Frontal cortex (tissue), 4 donors: ENCODE results near the gene HTRA3. TPM values are rescaled to one million over a fixed set of nuclear protein-coding genes. Genes with fewer than 3 reads are reported as not detected.
A peak's percentile ranks its signal among the peaks of the same experiment; 100 is the strongest.

Experiments used
- DNase-seq, 2 donors: peaks; one replicate each; pipeline ENCODE4 v3.0.0; 2012; ENCODE audit warnings: low spot score in 2 of 2
- FAIRE-seq: peaks from 2 replicates; lab custom pipeline; 2012; peaks lifted over from hg19 to GRCh38; lab: Jason Lieb, UNC
- total RNA-seq: library from RNA; depleted of rRNA; stranded (reverse); fragments of >200 nt; gene quantifications from one replicate; pipeline ENCODE4 v1.2.3, GENCODE V29; 2014
- donor health status: control.
- donor health status: control.
- donor health status: control.

Gene HTRA3
- total RNA-seq, 1 donor from 2014 or later, result 0.82 TPM

DNA sequence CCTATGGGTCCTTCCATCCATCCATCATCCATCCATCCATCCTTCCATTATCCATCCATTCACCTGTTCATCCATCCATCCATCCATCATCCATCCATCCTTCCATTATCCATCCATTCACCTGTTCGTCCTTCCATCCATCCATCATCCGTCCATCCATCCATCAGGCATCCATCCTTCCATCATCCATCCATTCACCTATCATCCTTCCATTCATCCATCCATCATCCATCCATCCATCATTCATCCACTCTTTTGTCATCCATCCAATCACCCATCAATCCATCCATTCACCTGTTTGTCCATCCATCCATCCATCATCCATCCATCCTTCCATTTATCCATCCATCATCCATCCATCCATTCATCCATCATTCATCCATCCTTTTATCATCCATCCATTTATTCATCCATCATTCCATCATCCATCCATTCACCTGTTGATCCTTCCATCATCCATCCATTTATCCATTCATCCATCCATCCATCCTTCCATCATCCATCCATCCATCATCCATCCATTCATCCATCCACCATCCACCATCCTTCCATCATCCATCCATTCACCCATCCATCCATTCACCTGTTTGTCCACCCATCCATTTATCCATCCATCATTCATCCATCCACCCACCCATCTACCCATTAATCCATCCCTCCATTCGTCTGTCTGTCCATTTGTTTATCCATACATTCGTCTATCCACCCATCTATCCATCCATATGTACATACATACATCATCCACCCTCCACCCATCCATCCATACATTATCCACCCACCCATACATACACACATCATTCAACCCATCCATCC lies 35.7 kb upstream of the HTRA3 start:
- no peak for DNase-seq

DNA sequence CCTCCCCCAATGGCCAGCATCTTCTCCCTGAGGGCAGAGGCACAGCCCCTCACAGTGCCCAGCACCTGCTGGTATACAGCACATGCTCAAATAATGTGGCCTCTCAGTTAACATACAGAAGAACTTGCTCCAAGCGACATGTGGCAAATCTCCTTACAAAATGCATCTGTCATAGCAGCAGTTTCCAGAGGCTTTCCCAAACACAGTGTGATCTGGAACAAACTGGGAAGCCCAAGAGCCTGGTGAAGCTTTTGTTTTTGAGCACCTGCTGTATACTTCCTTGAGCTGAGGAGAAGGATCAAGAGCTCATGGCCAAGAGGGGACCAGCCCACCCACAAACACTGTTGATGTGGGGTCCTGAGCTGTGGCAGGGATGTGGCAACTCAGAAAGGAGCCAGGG lies 34.8 kb upstream of the HTRA3 start:
- DNase-seq, result no peak
- no peak for FAIRE-seq

More for the DNA sequence above, 35.7 kb upstream of the HTRA3 start:
- no peak for FAIRE-seq

DNA sequence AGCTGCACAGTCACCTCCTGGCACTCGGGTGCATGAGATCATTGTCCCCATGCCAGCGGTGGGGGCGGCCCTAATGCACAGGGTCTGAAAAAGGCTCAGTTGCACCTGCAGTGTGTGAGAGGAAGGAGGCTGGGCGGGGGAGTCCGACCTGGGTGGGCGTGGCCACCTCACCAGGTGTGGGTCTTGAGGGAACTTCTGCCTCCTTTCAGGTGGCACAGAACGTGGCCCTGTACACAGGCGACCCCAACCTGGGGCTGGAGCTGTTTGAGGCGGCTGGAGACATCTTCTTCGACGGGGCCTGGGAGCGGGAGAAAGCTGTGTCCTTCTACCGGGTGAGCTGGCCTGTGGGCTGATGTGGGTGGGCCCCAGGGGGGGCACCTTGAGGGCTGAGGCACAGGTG lies 34.3 kb upstream of the HTRA3 start:
- no peak for DNase-seq
- FAIRE-seq, result no peak

DNA sequence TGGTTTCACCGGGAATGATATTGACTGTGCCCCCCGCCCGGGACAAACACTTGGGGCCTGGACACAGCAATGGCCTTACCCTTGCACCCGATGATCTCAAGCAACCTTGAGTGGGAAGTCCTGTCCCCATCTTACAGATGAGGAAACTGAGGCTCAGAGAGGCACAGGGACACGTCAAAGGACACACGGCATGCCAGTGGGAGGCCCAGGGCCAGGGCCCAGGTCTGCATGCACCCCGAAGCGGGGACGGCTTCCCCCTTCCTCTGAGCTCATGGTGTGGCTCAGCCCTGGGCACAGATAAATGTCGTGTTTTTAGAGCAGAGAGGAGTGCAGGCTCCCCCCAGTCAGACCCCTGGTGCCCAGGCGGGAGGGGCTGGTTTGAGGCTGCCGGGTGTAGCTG lies 33.9 kb upstream of the HTRA3 start:
- no peak for FAIRE-seq
- no peak for DNase-seq

DNA sequence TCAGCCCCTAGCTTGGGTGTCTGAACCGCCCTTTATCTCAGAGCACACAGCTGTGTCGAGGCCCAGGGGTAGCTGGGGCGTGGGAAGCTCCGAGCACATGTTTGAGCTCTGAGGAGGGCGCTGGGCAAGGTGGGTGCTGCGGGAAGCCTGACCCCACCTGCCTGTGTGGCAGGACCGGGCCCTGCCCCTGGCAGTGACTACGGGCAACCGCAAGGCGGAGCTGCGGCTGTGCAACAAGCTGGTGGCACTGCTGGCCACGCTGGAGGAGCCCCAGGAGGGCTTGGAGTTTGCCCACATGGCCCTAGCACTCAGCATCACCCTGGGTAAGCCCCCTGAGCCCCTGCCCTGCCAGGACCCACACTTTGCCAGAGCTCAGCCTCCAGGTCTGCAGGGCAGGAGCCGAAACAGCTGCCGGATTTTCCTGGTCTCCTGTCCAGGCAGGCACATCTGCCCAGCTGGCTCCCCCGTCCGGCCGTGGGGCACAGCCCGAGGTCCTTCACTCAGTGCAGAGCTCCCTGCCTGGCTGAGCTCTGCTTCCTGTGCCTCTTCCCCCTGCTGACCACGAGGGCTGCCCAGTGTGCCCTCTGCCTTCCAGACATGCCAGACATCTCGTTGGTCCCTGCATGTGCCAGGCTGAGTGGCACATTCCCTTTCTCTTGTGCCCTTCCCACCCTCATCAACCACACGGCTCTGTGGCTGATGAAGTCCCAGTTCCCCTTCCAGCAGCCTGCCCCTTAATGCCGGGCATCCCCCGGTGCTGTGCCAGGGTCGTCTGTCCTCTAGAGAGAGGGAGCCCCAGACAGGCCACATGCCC lies 33.2 kb upstream of the HTRA3 start:
- DNase-seq (no peak), FAIRE-seq (no peak)

DNA sequence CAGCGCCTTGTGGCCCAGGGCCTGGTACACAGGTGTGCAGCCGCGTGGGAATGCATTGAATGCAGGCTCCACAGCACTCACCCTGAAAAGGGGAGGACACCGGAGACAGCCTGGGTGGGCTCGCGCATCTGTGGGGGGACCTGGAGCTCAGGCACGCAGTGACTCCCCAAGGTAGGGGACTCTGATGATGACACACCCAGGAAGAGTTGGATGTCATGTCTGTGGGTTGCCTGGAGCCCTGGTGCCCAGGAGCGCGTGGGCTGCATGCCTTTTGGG lies 32.7 kb upstream of the HTRA3 start:
- FAIRE-seq (no peak), DNase-seq (no peak)

DNA sequence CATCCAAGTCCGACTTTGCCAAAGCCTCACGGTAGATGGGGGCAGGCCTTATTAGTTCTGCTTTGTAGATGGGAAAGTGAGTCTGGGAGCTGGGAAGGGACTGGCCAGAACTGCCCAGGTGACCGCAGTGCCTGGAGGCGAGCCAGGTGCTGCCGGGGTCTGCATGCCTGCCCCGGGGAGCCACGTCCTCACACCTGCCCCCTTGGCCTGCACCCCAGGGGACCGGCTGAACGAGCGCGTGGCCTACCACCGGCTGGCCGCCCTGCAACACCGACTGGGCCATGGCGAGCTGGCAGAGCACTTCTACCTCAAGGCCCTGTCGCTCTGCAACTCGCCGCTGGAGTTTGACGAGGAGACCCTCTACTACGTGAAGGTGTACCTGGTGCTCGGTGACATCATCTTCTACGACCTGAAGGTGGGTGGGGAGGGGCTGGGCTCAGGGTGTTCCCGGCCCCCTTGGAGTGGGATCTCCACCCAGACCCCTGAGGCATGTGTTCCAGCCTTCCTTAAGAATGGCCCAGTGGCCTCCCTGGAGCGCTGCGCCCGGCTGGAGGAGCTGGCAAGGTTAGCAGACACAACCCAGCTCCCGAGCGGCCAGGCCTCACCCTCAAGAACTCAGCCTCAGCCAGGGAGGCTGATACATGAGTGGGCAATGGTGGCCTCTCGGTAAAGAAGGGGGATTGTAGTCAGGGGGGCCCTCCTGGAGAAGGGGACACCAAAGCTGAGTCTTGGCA lies 32.1 kb upstream of the HTRA3 start:
- no peak for FAIRE-seq
- DNase-seq, result no peak

DNA sequence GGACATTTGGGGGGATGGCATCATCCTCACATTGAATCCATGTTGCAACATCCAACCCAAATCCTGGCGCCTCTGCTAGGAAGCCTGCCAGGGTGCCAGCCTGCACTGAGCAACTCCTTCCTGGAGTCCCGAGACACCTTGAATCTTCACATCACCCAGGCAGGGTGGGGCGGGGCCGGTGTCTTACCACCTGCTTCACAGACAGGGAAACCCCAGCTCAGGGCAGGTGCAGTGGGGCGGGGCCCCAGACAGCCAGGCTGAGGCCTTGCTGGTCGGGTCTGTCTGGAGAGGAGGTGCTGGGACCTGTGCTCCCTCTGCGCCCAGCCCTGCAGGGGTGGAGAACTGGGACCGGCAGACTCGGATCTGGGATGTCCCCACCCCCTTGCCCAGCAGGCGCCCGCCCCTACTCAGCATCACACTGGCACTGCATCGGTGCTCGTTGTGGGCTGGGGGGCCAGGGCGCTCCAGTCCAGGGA lies 31.5 kb upstream of the HTRA3 start:
- DNase-seq, result no peak
- no peak for FAIRE-seq

DNA sequence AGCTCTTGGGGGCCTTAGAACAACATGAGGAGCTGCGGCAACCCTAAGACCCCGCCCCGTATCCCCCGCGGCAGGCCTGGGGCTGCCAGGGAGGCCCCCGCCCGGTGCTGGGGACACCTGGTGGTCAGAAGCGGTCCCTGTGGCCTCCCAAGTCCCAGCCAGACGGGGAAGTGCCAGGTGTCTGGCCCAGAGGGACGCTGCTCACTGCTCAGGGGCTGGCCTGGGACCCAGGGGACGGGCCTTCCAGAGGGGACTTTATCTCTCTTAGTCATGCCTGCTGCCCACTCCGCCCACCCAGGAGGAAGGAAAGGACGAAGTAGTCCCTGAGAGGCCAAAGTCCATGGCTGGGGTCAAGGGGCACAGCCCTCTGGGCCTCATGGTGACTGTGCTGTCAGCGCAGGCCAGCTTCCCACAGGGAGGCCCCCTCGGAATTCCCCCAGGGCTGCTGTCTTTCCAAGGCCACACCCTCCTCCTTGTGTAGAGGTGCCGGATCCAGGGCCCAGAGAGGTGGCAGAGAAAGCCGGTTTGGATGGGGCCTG lies 31.0 kb upstream of the HTRA3 start:
- FAIRE-seq, result no peak
- no peak for DNase-seq

DNA sequence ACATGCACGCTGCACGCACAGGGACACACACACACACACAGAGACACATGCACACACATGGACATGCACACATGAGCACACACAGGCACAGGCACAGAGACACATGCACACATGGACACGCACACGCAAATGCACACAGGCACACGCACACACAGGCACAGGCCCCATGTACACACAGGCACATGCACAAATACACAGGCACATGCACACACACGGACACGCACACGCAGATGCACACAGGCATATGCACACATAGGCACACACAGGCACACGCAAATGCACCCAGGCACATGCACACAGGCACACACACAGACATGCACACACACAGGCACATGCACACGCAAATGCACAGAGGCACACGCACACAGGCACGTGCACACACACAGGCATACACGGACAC lies 30.3 kb upstream of the HTRA3 start:
- FAIRE-seq, result no peak
- no peak for DNase-seq

DNA sequence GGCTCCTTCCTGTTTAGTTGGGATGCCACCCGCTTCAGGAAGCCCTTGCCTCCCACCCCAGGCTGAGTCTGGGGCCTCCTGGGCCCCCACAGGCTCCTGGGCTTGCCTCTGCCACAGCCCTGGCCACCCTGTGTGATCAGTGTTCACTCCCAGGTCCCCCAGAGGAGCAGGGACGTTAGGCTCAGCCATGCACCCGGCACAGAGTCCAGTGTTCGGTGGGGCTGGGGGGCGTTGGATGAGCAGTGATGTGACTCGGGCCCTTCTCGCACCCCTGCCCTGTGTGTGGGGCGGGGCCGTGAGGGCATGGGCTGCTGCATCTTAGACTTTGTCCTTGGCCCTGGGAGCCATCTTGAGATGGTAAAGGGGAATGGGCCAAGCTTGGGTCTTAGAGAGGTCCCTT lies 29.9 kb upstream of the HTRA3 start:
- DNase-seq (no peak), FAIRE-seq (no peak)

DNA sequence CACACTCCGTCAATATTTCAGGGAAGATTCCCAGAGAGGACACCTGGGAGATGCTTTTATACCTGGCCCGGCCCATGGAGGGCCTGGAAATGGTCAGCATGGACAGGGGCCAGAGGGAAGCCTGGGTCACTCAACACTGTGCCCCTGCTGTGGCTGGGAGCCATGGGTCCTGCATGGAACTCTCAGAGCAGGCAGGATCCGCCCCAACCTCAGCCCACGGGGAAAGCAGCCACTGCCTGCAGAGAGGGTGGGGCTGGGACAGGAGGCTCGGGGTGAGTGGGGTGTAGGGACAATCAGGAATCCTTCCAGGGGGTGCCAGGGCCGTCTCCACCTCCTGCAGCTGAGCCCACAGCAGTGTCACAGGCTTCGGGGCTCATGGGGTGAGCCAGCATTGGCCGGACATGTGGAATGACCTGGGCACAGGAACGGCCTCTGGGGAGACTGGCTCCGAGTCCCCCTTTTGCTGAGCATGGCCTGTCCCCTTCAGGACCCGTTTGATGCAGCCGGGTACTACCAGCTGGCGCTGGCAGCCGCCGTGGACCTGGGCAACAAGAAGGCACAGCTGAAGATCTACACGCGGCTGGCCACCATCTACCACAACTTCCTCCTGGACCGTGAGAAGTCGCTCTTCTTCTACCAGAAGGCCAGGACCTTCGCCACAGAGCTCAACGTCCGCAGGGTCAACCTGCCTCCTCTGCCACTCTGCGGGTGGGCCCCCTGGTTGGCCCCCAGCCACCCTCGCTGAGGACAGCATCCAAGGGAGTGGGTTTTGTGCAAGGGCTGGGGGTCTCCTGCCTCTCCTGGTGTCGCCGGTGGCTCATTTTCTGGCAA lies 29.1 kb upstream of the HTRA3 start:
- FAIRE-seq (no peak), DNase-seq (no peak)

DNA sequence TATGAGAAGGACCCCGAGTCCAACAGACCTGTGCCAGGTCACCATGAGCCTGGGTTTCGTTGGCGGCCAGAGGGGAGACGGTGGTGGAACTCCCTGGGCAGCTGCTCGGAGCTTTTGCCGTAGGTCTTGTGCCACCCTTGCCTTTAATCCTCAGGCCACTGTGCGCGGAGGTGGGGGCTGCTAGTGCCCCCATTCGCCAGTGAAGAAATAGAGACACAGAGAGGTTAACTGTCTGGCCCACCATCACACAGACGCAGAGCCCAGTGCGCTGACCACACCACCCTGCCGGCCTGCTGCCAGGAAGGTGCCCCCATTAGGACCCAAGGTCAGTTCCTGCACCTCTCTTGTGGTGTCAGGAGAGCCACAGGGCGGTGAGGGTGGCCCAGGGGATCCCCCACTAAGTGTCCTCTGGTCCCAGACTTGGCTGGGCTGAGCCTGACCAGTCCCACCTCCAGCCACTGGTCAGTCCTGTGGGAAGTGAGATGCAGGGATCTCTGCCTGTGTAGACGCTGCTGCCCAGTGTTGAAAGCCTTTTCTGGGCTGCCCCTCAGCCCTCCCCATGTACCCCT lies 28.3 kb upstream of the HTRA3 start:
- no peak for DNase-seq
- FAIRE-seq, result no peak

DNA sequence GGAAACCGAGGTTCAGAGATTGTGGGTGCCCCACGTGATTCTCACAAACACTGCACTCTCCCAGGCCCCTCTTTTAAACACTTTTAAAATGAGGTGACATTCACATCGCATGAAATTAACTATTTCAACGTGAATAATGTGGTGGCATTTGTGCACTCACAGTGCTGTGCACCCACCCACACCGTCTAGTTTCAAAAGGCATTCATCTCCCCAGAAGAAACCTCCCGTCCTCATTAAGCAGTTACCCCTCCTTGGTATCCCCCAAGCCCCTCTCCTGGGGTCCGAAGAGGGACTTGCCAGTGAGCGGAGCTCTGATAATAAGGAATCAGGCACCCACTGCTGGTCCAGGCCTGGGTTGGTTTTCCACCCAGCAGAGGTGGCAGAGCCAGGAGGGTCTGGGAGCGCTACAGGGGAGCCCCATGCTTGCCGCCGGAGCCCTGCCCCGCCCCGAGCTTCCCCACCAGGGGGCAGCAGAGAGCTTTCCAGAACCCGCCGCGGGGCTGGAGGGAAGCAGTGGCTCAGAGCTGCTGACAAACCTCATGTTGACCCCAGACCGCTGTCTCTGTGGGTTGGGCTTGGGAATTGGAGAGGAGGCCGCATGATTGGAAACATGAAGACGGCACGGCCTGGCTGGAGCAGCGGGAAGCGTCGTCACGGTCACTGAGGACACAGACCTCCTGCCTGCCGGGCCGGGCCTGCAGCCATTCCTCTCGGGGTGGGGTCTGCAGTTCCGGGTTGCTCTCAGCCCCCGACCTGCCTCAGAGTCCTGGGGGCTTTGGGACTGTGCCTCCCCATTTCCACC lies 27.5 kb upstream of the HTRA3 start:
- FAIRE-seq (no peak), DNase-seq (peak; percentile 87 to 97)

DNA sequence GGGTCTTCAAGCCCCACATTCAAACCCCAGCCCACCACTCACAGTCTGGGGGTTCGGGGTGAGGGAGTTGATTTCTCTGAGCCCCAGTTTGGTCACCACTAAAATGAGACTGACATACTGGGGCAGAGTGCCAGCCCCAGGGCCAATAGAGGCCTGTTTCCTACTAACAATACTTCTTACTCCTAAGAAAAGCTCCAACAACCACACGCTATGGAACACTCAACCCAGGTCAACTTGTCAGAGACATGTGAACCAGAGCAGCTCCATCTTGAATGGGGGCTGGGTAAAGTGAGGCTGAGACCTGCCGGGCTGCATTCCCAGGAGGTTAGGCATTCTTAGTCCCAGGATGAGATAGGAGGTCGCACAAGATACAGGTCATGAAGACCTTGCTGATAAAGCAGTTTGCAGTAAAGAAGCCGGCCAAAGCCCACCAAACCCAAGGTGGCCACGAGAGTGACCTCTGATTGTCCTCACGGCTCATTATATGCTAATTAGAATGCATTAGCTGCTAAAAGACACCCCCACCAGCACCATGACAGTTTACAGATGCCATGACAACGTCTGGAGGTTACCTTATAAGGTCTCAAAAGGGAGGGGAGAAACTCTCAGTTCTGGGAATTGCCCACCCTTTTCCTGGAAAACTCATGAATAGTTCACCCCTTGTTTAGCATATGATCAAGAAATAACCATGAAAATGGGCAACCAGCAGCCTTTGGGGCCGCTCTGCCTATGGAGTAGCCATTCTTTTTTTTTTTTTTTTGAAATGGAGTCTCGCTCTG lies 26.6 kb upstream of the HTRA3 start:
- FAIRE-seq, result no peak
- DNase-seq, result no peak

DNA sequence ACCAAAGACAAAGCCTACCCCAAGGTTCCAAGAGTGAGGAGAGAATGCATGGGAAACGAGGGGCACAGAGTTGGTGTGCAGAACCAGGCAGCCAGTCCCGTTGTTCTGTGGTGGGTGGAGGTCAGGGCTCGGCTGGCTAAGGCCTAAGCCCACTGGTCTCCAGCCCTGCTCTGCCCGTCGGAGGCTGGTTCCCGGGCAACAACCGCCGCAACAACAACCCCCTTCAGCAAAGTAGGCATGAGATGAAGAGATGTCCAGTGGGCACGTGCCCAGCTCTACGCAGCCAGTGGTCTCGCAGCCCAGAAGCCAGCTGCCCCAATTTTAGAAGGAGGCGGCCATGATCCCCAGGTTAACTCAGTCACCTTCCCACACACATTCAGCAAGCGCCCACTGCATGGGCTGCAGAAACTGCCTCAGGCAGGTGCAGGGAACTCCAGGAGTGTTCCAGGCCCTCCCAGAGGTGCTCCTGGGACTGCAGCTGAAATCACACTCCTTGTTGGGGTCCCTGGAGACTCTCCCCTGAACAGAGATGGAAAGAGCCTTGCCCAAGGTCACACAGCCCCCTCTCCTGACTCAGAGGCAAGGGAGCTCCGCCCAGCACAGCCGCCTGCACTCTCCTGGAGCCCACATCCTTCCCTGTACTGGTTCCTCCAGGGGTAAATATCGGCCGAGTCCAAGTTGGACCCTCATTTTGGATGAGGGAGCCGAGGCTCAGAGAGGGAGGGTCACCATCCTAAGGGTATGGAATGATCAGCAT lies 25.4 kb upstream of the HTRA3 start:
- DNase-seq, result no peak
- no peak for FAIRE-seq

DNA sequence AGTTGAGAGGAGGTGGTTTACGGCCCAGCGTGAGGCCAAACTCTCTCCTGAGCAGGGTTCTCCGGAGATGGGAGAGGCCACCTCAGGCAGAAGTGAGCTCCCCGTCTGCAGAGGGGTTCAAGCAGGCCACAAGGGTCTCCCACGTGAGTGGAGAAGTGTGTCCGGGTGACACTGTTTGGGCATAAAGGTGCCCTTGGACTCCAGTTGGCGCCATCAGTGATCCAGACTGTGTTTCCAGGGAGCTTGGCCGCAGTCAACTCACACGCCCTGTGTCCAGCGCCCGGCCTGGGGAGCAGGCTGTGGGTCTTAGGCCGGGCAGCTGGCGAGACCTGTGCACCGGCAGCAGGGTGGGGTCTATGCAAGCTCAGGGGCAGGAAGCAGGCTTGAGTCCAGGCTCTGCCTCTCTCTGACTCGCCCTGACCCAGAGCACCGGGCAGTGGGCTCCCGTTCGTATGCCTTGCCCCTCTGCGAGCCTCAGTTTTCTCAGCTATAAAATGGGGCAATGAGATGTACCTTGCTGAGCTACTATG lies 24.6 kb upstream of the HTRA3 start:
- DNase-seq (no peak), FAIRE-seq (no peak)
